GM10847 (cell line): ENCODE results near the gene NPB.

Source experiments
- POLR2A ChIP-seq: IDR thresholded peaks from 2 replicates; pipeline ENCODE4 v1.6.1; 2011; ENCODE audit not compliant: insufficient read length; ENCODE audit errors: extremely low read depth

NPB gene

GRCh38 chr17:81932333-81932983 is 30.4 kb downstream of the NPB start:
- TF ChIP-seq POLR2A, result no peak

DNA sequence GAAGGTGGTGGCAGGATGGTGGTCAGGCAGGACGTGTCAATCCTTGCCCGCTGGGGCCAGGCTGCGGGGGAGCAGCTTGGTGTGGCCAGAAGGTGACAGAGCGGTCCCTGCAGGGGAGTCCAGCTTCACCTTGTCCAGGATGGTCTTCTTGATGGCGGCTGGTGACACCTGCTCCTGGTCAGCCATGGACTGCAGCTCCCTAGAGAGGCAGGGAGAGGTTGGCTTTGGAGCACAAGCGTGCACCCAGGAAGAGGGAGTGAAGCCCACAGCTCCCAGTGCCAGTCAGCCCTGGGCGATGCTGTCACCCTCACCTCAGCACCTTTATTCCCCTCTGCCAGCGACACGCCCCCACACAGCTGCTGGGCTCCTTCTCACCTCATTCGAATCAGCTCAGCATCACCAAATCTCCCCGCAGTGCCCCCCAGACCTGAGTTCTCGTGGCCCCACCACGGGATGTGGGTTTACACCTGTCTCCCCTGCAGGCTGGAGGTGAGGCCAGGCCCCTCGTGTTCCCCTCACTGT is 31.2 kb downstream of the NPB start:
- no peak for TF ChIP-seq POLR2A

DNA sequence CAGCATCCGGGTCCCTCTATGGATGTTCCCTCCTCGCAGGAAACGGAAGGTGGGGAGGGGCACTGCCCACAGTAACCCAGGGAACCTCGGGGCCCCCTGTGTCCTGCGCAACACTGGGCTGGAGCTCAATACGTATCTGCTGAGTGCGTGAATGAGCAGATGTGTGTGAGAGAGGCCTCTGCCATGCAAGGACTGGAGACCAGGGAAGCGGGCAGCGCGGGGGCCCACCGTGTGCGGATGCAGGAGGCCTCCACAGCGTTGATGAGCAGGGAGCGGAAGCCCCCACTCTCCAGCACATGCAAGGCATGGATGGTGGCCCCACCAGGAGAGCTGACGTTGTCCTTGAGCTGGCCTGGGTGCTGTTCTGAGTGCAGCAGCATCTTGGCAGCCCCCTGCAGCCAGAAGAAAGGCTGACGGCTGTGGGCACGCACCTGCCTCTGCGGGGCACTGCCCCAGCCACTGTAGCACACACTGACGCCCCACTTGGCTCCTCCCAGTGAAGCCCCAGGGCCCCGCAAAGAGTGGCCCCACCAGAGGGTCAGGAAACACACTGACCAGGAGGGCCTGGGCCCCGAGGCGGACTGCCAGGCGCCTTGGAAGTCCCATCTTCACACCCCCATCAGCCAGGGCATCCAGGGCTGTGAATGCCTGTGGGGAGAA is 32.2 kb downstream of the NPB start:
- TF ChIP-seq POLR2A, result no peak

- no peak for TF ChIP-seq POLR2A
These were observed 33.0 kb downstream of the NPB start for GRCh38 chr17:81934850-81935708.

DNA sequence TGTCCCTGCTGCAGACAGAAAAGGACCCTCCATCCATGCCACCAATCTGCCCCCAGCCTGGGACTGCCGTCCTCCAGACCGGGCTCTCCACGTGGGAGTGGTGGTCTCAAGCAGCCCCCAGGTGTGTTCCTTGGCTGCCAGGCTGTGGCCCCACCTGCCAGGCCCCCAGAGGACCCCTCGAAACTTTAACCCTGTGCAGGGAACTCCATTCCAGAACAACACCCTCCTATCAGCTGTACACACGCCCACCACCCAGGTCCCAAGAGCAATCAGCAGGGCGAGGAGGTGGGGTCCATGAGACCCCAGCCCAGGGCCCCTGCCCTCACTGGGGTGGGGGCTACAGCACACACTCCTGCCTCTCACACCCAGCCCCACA is 33.7 kb downstream of the NPB start:
- TF ChIP-seq POLR2A, result no peak

DNA sequence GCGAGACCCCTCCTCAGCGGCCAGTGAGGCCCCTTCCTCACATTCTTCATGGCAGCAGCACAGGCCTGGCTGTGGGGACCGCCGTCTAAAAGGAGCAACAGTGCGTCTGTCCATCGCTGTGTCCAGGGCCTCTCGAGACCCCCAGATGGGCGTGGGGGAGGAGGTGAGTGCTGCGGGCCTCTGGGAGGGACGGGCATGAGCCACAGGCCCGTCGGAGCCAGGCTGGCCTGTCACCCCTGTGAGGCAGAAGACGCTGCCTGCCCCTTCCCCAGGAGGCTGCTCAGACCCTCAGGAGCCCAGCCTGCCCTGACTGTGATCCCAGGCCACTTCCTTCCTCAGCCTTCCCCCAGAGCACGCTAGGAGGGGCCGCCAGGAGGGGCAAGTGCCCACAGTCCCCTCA is 37.2 kb downstream of the NPB start:
- TF ChIP-seq POLR2A, result no peak

GRCh38 chr17:81939881-81940385 is 37.9 kb downstream of the NPB start:
- no peak for TF ChIP-seq POLR2A

DNA sequence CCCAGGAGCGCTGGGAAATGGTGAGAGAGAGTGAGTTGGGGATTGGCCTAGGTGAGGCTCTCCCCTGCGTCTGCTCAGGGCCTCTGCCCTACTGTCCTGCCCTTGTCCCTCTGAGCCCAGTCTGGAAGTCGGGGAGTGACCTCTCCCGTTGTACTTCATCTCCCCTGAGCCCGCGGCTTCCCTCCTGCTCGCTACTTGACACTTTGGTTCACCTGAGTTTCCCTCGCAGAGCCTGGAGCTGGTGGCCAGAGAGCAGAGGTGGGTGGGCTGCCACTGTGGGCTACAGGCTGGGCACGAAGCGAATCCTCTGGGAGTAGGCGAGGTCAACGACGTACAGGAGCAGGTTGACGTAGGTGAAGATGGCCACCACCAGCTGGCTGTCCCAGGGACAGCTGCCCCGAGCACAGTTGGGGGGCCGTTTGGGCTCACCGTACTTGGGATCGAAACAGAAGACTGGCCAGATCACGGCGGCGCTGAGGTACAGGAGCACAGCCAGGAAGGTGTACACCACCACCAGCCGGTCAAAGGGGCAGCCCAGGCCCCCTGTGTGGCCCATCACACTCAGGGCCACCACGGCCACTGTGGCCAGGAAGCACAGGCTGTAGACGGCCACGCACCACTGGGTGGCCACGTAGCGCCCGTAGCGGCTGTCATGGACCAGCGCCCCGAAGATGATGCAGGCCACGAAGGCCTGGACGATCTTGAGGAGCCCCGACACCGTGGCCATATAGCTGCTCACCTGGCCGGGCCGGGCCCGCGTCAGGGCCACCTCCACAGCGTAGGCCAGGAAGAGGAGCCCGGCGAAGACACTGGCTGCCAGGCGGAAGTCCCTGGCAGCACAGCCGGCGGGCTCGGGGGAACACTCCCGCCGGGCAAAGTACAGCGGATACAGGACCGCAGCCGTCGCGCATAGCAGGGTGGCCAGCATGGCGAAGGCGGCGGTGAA is 38.8 kb downstream of the NPB start:
- no peak for TF ChIP-seq POLR2A

DNA sequence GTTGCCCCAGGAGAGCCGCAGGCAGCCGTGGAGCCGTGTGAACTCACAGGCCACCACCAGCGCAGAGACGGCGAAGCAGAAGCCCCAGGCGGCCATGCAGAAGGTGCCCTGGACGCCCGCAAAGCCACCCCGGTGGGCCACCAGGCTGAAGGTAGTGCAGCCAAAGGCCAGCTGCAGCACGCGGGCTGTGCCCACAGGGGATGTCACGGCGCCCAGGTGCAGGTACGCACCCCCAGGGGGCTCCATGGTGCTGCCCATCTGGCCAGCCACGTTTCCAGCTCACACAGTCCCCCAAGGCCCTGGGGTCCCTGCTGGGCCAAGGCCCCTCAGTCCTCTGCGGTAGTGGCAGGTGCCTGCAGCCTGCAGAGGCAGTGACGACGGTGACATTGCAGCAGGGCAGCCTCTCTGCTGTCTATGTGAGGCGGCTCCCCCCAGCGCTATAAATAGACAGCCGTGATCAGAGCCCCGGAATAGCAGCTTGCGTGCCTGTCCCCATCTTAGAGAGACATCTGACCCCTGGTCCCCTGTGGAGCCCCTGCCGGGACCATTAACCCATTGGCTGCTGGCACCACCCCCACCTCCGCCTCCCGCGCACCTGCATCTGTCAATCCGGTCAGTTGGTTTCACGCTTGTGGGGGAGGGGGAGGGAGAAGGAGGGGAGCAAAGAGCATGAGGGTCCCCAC is 39.6 kb downstream of the NPB start:
- TF ChIP-seq POLR2A, result no peak

DNA sequence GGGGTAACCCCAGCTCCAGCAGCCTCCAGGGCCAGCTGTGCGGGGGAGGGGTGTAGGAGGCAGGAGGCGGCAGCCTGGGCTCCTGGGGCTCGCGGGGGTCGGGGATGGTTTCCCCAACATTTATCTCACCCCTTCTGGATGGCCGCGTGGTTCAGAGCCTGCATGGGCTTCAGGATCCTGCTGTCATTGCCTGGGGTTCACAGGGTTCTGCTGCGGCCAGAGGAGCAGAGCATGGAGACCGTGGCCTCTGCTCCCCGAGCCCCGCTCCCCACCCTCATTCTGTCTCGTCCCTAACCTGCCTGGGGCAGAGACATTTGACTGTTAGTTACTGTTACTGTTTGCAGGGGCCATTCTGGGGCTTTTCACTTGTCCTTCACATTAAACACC is 40.1 kb downstream of the NPB start:
- TF ChIP-seq POLR2A, result no peak

DNA sequence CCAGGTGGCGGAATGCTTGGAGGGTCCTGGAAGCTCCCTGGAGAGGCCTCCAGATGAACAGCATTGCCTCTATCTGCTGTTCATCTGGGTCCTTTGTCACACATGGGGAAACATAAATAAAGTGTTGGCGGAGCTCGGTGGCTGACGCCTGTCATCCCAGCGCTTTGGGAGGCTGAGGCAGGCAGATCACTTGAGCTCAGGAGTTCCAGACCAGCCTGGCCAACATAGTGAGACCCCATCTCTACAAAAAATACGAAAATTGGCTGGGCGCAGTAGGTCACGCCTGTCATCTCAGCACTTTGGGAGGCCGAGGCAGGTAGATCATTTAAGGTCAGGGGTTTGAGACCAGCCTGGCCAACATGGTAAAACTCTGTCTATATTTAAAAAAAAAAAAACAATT is 42.8 kb downstream of the NPB start:
- TF ChIP-seq POLR2A, result no peak

GRCh38 chr17:81947189-81947588 is 45.2 kb downstream of the NPB start, which contains the start of gene MYADML2:
Gene MYADML2 (minus strand): TSS chr17:81947233. CDS start chr17:81941741, 5,492 bp downstream.
- no peak for TF ChIP-seq POLR2A

DNA sequence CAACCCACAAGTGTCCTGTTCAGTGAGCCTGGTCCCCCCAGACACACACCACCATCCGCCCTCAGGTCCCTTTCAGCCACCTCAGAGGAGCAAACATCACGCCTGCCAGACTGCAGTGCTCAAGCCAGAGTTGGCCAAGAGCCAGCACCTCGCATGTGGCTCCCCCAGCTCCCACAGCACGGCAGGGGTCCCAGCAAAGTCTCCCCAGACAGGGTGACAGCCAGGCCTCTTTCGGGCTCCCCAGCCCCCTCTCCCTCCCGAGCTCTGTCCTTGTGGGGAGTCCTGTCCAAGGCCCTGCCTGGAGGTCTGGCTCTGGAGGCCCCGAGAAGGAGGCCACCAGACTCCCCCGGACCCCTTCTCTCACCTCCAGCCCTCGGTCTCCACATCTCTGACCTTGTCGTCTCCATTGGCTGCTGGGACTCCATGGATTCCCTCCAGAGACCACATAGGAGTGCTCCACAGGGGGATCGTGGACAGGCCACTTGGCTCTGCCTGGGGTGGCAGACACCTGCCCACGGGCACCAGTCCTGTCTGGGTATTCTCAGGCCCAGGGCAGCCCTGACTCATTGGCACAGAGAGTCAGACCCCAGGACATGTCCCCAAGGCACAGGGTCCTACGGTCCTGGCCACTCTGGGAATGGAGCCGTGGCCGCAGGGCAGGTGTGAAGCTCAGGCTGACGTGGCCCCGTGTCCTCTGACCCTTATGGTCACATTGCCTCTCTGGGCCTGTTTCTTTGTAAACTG is 46.8 kb downstream of the NPB start:
- TF ChIP-seq POLR2A, result no peak
